GM19455 (cell line): ENCODE data around the gene VRK1.
A peak's percentile ranks its signal among the peaks of the same experiment; 100 is the strongest.

Experiments
- ATAC-seq: cut with Tn5 transposase; IDR thresholded peaks from one replicate; pipeline ENCODE4 v1.9.1; 2021; ENCODE audit not compliant: unreplicated experiment

The VRK1 gene

GRCh38 chr14:96790186-96790585, 7.0 kb upstream of the VRK1 start:
- ATAC-seq: no peak

- no peak for ATAC-seq
These were observed 6.5 kb upstream of the VRK1 start for GRCh38 chr14:96790706-96791105.

DNA sequence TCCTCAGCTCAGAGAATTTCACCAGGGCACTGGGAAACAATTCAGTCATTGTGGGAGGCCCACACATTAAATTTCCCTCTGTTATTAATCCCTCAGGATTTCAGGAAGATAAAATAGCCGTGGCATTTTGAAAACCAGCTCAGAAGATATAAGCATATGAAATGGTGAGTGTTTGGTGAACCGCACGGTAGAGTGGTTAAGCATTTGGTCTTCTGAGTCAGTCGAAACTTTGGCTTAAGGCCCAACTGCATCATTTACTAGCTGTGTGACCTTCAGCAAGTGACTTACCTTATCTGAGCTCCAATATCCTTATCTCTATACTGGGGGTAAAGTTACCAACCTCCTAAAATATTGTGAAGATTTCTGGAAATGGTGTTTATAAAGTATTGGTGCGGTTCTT, 5.2 kb upstream of the VRK1 start:
- no peak for ATAC-seq

GRCh38 chr14:96792591-96792990, 4.6 kb upstream of the VRK1 start:
- ATAC-seq: no peak

- ATAC-seq: no peak
These were observed 3.6 kb upstream of the VRK1 start for GRCh38 chr14:96793547-96793946.

- ATAC-seq: no peak
These were observed 1.9 kb upstream of the VRK1 start for GRCh38 chr14:96795109-96795828.

GRCh38 chr14:96797582-96798349, 584 bp downstream of the VRK1 start:
- peak; percentile 46 for ATAC-seq

DNA sequence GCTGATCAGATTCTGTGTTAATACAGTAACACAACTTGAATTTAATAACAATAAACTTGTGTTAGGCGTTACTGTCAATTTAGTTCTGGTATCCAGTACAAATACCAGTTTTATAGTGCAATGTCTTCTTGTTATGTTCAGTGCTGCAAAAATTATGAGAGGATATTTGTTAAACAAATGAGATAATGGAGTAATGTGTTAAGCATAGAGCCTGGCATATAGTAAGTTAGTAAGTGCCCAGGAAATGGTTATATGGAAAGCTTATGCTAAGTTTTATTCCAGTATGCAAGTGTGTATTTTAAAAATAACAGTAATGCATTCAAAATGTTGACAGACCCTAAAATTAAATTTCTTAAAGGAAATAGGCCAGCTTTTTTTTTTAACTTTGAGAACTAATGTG, 1.8 kb downstream of the VRK1 start:
- no peak for ATAC-seq

DNA sequence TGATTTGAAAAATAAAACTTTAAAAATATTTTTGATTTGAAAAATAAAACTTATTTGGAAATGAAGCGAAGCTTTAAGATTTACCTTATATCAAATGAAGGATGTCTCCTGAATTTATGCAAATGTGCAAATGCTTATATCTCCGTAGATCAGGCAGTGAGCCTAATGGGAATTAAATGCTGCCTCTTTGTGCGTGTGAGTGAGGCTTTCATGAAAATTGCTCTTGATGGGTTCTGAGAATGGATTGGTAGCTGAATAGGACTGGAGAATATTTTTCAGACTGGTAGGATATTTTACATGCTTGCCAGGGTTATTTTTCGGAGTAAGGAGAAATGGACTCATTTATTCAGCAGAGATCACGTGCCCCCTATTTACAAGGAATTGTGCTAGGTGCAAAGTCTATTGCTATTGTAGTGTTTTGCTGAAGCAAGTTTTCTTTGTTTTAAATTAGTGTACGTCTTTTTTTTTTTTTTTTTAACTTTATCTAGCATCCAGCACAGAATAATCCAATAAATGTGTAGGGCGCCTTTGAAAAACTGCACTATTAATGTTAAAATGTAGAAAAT, 2.4 kb downstream of the VRK1 start:
- ATAC-seq: no peak

- no peak for ATAC-seq
These were observed 4.7 kb downstream of the VRK1 start for GRCh38 chr14:96801931-96802330.

- no peak for ATAC-seq
These were observed 5.8 kb downstream of the VRK1 start for GRCh38 chr14:96802963-96803362.

DNA sequence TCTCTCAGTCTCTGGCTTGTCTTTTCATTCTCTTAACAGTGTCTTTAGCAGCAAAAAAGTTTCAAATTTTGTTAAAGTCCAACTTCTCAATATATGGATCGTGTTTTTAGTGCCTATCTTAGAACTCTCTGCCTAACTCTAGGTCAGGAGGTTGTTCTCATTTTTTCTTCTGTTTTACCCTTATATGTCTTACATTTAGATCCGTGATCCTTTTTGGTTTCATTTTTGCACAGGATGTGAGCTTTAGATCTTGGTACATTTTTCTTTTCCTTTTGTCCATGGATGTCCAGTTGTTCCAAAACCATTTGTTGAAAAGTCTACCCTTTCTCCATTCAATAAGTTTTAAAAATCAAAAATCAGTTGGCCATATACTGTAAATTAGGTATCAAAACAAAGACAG, 6.8 kb downstream of the VRK1 start:
- no peak for ATAC-seq

GRCh38 chr14:96804895-96805294, 7.7 kb downstream of the VRK1 start:
- no peak for ATAC-seq

DNA sequence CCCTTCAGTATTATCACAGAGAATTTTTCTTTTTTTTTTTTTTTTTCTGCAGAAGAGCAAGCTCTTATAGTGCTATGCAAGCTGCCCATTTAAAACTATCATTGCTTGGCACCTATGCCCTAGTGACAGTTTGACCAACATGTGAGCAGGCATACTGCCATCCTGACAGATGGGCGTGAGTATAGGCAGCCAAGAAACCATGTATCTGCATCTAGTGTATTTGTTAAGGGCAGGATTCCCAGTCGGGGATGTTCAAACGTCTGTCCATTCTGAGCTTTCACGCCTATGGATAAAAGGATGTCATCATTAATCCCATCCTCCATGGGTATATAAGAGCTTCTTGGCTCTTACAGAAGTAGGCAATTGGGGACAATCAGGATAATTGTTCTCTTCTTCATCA, 8.8 kb downstream of the VRK1 start:
- ATAC-seq: no peak

GRCh38 chr14:96806836-96807235, 9.7 kb downstream of the VRK1 start:
- no peak for ATAC-seq

DNA sequence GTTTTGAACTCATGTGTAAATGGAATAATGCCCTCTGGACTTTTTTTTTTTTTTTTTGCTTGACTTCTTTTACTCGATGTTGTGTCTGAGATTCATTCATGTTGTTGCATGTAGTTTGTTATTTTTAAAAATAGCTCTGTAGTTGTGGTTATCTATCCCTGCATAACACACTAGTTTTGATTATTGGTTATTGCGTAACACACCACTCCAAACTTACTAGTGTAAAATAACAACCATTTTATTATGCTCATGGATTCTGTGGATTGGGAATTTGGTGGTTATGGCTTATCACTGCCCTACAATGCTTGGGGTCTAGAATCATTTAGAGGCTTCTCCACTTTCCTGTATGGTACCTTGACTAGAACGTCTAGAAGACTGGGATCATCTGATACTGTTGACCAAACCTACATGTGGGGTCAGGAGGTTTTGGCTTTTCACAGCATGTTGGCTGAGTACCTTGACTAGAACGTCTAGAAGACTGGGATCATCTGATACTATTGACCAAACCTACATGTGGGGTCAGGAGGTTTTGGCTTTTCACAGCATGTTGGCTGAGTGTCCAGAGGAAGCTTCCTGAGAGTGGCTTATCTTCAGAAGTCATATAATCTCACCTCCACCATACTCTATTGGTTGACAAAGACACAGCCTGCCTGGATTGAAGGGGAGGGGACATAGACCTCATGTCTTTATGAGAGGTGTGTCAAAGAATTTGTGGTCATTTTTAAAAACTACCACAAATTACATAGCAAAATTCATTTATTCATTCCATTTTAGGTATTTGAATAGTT, 11.6 kb downstream of the VRK1 start:
- ATAC-seq: no peak

GRCh38 chr14:96811265-96811664, 14.1 kb downstream of the VRK1 start:
- no peak for ATAC-seq

GRCh38 chr14:96811985-96812667, 14.9 kb downstream of the VRK1 start:
- peak; percentile 76 for ATAC-seq

DNA sequence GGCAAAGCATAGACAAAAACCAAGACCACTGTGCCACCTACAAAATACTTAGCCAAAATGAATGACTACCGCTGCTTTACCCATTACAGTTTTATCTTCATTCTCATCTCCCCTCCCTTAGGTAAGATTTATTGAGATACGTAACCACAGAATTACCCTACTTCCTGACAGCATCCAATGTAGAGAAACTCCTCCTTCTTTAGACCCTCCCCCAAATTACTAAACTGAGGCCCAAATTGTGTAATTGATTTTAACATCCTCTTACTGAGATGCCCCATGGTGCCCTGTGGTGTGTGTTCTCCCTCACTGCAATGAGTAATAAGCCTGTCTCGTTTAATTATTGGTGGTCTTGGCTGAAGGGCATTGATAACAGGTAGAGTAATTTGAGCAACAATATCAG, 19.1 kb downstream of the VRK1 start:
- no peak for ATAC-seq

DNA sequence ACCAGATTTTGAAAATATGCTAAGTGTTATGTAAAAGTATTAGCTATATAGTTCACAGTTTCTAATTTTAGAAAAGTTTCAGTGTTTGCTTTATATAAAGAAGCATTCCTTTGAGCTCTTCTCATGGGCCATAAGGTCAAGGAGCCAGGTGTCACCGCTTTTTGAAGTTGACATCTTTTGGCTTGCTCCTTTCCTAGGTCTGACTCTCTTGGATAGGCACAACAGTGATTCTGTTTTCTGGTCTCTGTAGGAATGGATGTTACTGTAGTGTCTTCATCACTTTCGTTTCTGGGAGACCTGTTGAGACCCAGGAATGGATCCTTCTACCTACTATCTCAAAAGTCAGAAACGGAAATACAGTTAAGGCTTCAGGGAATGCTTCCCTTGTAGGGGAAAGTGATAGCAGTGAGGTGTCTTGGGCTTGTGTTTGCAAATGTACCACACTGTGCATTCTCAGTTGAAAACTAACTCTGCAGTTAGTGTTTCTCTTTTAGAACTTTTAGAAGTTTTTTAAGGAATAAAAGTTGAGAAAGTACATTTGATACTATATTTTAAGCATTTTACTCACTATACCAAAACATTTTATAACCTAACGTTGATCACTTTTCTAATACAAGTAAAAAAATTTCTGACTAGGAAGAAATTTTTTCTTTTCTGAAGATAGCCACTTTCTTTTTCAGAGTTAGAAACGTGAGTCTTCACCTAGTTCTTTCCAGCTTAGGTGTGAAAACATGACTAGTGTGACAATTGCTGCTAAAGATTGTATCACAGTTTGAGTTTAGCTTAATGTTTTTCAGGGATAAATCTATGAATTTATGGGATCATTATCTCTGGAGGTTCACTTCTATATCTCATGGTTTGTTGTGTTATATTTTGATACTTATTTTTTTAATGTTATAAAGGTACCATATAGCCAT, 20.8 kb downstream of the VRK1 start:
- ATAC-seq: no peak
